Mesothelial cell of epicardium (in vitro differentiated cells): Measurements from ENCODE around the gene TCEANC. TPM values are rescaled to one million over a fixed set of nuclear protein-coding genes. Genes with fewer than 3 reads are reported as not detected.

Experiments used
- DNase-seq, 2 experiments: peaks; one replicate each; pipeline ENCODE4 v3.0.0; 2021; ENCODE audit warnings: low spot score in 2 of 2; ENCODE audit not compliant: unreplicated experiment in 2 of 2
- H3K27ac Mint-ChIP-seq: 2 replicates; pipeline ENCODE4 v1.8.0; 2021; ENCODE audit warnings: mixed read lengths
- H3K27me3 Mint-ChIP-seq: 2 replicates; pipeline ENCODE4 v1.8.0; 2021; ENCODE audit warnings: low read depth, mixed read lengths
- H3K36me3 Mint-ChIP-seq: 2 replicates; pipeline ENCODE4 v1.8.0; 2021; ENCODE audit warnings: mixed read lengths
- H3K4me1 Mint-ChIP-seq: 2 replicates; pipeline ENCODE4 v1.8.0; 2021; ENCODE audit warnings: mixed read lengths
- H3K4me3 Mint-ChIP-seq: 2 replicates; pipeline ENCODE4 v1.8.0; 2021; ENCODE audit warnings: mild to moderate bottlenecking, moderate library complexity, mixed read lengths
- H3K9me3 Mint-ChIP-seq: 2 replicates; pipeline ENCODE4 v1.8.0; 2021; ENCODE audit warnings: mixed read lengths
- CTCF ChIP-seq: fragments of 200-600 bp; sonication (generic); IDR thresholded peaks from one replicate; pipeline ENCODE4 v1.5.0; 2021; ENCODE audit warnings: antibody characterized with exemption; ENCODE audit not compliant: unreplicated experiment
- total RNA-seq: library from RNA; stranded (reverse); gene quantifications from 3 replicates; pipeline ENCODE4 v1.2.1, GENCODE V29; 2021

Gene TCEANC
- total RNA-seq, 1 donor from 2014 or later = 3.8 TPM

DNA sequence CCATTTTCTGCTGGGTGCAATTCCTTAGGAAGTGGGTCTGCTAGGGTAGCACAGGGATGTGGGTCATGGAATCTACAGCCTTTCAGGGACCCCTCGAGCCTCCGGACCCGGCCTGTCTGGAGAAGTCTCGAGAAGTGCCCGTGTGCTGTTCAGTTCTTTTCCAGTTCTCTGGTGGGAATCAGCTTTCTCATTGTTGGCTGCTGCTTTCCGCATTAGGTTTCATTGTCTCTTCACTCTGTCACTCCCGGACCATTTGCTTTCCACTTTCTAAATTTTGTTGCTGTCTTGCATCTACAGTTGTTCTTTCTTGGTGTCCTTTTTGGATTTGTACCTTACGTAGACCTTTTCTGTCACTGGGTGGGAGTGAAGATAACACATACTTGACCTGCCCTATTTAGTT is 42.0 kb downstream of the TCEANC start:
- H3K27me3 Mint-ChIP-seq = no peaks in the 10 kb centered on the region
- no peak for TF ChIP-seq CTCF
- H3K9me3 Mint-ChIP-seq = peaks cover 15% of the 10 kb centered on the region
- H3K4me1 Mint-ChIP-seq = peaks cover 55% of the 10 kb centered on the region
- H3K4me3 Mint-ChIP-seq = no peak overlapping the region
- H3K27ac Mint-ChIP-seq = no peak overlapping the region
- DNase-seq = no peak
- no peaks in the 10 kb centered on the region for H3K36me3 Mint-ChIP-seq

- Mint-ChIP-seq H3K4me1 (peaks cover 50% of the 10 kb centered on the region), H3K9me3 (peaks cover 15% of the 10 kb centered on the region), H3K4me3 (no peak overlapping the region), H3K36me3 (no peaks in the 10 kb centered on the region), H3K27ac (no peak overlapping the region), H3K27me3 (no peaks in the 10 kb centered on the region)
- DNase-seq = no peak
- no peak for TF ChIP-seq CTCF
Measured at GRCh38 chrX:13695601-13696115, 42.7 kb downstream of the TCEANC start.

DNA sequence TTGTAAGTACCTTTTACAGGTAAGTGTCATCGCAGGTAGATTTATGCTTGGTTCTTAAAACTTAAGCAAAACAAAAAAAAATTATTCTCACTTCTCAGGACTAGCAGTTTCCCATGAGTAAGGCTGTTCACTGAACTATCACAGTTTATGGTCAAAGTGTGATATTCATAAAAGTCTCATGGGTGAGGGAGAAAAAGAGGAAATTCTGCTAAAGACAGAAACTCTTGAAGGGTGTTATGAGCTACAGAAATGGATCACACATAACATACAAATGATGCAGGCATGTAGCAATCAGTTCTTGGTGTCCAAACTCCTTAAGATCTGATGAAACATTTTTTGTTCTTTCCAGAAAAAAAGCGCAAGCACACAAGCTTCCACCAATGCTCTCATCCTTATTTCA is 44.5 kb downstream of the TCEANC start:
- peaks cover 2% of the 10 kb centered on the region for H3K36me3 Mint-ChIP-seq
- H3K4me1 Mint-ChIP-seq = peaks cover 42% of the 10 kb centered on the region
- TF ChIP-seq CTCF = no peak
- H3K4me3 Mint-ChIP-seq = no peak overlapping the region
- DNase-seq = no peak
- no peaks in the 10 kb centered on the region for H3K27me3 Mint-ChIP-seq
- peaks cover 21% of the 10 kb centered on the region for H3K9me3 Mint-ChIP-seq
- H3K27ac Mint-ChIP-seq = peak overlapping the region; percentile 6

DNA sequence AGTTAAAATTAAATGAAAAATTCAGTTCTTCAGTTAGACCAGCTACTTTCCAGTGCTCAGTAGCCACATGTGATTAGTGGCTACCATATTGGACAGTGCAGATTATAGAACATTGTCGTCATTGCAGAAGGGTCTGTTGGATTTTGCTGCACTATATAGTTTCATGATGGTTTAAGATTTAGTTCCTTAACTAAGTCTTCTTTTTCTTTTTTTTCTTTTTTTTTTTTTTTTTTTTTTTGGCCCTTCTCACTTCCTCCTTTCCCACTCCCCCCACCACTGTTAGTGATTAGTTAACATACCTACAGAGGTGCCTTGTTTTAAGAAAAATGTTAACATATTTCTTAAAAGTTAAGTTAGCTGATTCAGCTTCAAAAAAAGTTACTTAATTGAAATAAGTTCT is 45.0 kb downstream of the TCEANC start:
- no peaks in the 10 kb centered on the region for H3K27me3 Mint-ChIP-seq
- peaks cover 24% of the 10 kb centered on the region for H3K9me3 Mint-ChIP-seq
- H3K4me3 Mint-ChIP-seq = no peak overlapping the region
- peaks cover 2% of the 10 kb centered on the region for H3K36me3 Mint-ChIP-seq
- no peak for DNase-seq
- H3K27ac Mint-ChIP-seq = no peak overlapping the region
- H3K4me1 Mint-ChIP-seq = peaks cover 37% of the 10 kb centered on the region
- no peak for TF ChIP-seq CTCF

- Mint-ChIP-seq H3K4me1 (peaks cover 33% of the 10 kb centered on the region), H3K27me3 (no peaks in the 10 kb centered on the region), H3K9me3 (peaks cover 24% of the 10 kb centered on the region), H3K4me3 (no peak overlapping the region), H3K27ac (no peak overlapping the region), H3K36me3 (peaks cover 2% of the 10 kb centered on the region)
- no peak for DNase-seq
- no peak for TF ChIP-seq CTCF
Measured at GRCh38 chrX:13698432-13698831, 45.5 kb downstream of the TCEANC start.
